Stimulated activated CD8-positive, alpha-beta memory T cell treated with anti-CD3 and anti-CD28 coated beads, Interleukin-7, amount 100 ng/mL, for 24 hours (primary cell): Measurements from ENCODE around the gene TMTC2.

ENCODE experiments used
- DNase-seq: peaks from one replicate; pipeline ENCODE4 v3.0.0-alpha.2; 2020; ENCODE audit warnings: low read depth

Gene TMTC2

GRCh38 chr12:82954064-82954463, 267.4 kb downstream of the TMTC2 start:
- no peak for DNase-seq

DNA sequence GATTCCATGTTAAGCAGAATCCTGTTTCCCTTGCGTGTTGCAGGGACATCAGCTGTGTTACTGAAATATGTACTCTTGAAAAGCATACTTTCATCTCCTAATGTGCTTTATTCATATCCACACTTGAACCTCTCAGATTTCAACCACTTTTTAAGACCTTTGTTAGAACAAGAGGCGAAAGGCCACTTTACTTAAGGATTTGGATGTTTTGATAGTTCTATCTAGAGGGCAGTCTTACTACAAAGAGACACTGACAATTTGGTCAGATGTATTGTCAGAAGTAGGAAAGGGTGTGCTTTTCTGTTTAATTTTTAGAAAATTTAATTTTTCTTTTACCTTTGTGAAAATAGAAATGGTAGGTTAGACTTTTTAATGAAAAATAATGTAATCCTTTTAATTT, 267.9 kb downstream of the TMTC2 start:
- no peak for DNase-seq

GRCh38 chr12:82955043-82955442, 268.3 kb downstream of the TMTC2 start:
- DNase-seq, result no peak

DNA sequence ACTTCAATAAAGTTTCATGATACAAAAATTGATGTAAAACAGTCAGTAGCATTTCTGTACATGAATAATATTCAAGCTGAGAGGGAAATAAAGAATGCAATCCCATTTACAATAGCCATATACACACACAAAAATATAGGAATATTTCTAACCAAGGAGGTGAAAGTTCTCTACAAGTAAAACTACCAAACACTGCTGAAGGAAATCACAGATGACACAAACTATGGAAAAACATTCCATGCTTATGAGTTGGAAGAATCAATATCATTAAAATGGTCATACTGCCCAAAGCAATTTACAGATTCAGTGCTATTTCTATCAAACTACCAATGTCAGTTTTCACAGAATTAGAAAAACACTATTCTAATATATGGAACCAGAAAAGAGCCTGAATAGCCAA, 272.3 kb downstream of the TMTC2 start:
- no peak for DNase-seq

DNA sequence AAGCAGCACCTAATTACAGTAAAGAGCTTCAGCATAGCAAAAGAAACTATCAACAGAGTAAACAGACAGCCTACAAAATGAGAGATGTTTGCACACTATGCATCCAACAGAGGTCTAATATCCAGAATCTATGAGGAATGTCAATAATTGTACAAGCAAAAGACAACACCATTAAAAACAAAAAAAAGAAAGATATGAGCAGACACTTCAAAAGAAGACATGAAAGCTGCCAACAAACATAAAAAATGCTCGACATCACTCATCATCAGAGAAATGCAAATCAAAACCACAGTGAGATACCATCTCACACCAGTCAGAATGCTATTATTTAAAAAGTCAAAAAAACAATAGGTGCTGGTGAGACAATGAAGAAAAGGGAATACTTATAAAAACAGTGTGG, 273.1 kb downstream of the TMTC2 start:
- DNase-seq, result no peak

DNA sequence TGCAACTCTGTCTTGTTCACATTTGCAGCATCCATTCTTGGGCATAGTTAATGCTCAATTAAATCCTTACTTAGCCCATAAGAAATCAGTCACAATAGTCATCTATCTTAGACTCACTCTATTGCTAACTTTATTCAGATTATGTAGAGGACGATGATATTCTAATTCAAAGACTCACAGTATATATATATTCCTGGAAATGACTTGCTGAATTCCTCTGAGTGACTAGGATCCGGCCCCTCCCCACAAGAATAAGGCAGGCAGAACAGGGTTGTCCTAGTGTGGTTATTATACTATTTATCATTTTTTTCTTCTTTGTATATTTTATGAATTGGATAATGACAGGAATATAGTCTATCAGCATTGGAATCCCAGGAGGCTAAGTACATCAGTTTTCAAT, 275.1 kb downstream of the TMTC2 start:
- no peak for DNase-seq

DNA sequence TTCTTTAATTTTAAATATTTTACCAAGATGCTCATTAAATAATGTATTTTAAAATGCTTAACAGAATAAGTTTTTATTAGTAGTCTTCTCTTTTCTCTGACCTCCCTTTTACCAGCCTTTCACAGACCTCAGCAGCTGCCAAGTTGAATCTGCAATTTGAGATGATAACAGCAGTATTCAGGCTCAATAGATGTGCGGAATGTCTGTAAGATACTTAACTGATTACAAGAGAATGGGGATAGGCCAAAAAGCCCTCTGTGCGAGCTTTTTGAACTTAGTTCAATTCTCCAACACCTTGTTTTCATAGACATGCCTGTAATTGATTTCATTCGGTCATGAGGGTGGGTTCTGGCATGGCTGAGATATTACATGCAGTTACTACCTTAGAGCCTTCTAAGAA, 277.2 kb downstream of the TMTC2 start:
- DNase-seq, result no peak

DNA sequence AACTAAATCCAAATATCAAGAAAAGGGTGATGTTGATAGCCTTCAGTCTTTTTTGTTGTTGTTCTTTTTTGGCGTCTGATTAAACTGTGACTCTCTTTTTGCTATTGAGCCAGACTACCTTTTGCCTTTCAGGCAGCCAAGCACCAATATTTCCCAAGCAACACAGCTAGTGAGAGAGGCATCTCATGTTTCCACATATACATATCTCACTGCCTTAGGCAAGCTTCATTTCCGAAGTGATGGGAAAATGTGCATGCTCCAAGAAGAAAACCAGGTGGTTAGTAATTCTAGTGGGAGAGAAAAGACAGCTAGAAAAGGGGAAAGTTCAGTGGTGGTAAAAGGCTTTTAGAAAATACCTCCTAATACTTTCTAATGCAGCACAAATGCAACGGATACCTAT, 277.7 kb downstream of the TMTC2 start:
- no peak for DNase-seq

DNA sequence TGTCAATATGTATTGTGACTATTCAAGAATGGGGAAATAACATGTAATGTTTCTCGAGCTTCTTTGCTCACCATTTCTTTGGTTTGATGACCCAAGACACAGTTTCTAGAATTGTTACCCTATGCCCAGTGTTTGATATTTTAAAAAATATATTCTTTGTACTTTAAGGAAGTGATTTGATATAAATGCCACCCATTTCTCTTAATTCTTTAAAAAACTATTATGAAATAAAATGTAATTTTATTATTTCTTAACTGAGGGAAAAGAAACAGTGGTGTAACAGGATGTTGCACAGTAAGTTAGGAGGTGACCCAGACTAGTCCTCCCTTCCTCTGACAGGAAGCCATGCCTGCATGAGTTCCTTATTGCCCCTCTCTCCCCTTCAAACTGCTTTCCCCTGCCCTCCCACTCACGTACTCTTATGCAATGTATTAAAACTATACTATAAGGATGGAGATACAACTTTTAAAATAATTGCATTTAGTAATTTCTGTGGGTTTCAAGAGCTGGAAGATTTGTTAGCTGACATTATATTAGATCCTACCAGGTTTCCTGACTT, 279.4 kb downstream of the TMTC2 start:
- DNase-seq, result no peak

DNA sequence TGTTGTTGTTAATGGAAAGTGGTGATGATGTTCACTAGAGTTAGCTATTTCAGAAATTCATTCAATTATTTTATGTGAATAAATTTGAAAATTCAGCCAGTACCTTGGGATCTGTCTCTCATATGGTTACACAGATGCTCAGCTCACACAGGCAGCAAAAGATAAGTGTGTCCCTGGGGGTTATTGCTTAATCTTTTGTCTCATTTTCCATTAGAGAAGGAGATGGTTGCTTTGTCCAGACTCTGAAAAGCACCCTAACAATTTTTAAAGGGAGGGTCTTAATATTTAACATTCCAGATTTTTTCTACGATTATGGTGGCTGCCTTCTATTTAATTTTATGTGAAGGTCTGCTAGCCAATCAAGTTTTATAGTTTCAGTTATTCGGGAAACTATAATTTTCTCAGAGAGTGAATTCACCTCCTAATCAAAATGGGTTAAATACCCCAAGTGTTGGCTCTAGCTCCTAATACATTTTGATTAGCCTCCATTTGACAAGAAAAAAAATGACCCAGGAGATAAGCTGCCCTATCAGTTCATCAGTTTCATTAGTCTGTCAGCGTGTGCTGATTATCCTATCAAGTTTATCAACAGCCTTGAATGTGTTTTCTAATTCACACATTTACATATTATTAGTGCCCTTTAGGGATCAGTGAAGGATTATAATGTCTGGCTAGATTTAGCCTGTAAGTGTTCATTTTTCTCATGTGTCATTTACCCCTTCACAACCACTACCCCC, 282.1 kb downstream of the TMTC2 start:
- no peak for DNase-seq

DNA sequence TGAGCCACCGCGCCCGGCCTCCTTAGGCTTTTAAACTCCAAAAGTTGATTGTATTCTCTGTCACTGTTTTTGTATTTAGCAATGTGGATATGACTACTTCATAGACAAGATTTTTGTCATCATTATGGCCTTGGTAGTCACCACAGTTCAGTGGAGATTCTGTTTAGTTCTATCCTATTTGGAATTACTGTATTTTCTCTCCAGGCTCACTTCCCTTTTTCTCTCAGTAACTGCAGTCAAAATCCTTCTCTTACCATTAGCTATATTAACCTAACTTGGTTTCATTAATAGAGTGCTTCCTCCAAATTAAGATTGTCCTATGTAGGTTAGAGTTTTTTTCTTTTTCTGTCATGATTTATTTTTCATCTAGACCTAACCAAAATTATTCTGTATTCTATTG, 283.9 kb downstream of the TMTC2 start:
- DNase-seq, result no peak

- no peak for DNase-seq
Measured at GRCh38 chr12:82971584-82971983, 284.9 kb downstream of the TMTC2 start.

- DNase-seq, result no peak
Measured at GRCh38 chr12:82972624-82973023, 285.9 kb downstream of the TMTC2 start.

DNA sequence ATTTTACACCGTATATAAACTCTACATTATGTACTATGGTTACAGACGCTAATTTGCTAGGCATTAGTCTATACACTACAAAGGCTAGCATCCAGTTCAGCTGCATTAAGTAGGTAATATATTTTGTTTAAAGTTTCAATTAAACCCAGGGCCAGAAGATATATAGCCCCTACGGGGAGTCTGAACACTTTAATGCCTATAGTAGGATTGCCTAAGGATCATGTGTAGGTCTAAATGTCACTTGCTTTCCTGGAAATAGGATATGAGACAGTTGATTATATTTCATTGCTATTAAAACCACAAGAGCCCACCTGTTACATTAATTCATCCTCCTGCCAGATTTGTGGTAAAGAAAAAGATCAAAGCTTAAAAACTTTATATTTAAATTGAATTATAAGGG, 286.9 kb downstream of the TMTC2 start:
- no peak for DNase-seq

- DNase-seq, result no peak
Measured at GRCh38 chr12:82981150-82981549, 294.4 kb downstream of the TMTC2 start.

DNA sequence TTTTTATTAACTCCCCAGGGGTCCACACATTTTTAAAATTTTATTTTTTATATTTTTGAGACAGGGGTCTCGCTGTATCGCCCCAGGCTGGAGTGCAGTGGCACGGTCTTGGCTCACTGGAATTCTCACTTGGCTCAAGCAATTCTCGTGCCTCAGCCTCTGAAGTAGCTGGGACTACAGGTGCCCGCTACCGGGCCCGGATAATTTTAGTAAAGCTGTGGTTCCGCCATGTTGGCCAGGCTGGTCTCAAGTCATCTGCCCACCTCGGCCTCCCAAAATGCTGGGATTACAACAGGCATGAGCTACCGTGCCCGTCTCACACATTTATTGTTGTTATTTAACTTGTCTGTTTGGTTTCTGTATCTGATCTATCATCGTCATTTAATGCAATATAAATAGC, 307.4 kb downstream of the TMTC2 start:
- DNase-seq, result no peak

- no peak for DNase-seq
Measured at GRCh38 chr12:82996168-82996812, 309.6 kb downstream of the TMTC2 start.

GRCh38 chr12:82998509-82998908, 311.8 kb downstream of the TMTC2 start:
- no peak for DNase-seq

DNA sequence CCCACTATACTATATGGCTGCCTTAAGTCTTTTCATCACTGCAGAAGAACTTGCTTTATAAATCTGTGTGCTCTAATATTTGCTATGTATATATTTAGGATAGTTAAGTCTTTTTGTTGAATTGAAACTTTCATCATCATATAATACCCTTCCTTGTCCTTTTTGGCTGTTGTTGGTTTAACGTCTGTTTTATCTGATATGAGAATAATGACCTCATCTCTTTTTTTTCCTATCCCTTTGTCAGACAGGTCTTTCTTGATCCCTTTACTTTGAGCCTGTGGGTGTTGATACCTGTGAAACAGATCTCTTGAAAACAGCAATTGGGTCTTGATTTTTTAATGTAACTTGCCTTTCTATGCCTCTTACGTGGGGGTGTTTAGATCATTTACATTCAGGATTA, 316.3 kb downstream of the TMTC2 start:
- DNase-seq, result no peak

DNA sequence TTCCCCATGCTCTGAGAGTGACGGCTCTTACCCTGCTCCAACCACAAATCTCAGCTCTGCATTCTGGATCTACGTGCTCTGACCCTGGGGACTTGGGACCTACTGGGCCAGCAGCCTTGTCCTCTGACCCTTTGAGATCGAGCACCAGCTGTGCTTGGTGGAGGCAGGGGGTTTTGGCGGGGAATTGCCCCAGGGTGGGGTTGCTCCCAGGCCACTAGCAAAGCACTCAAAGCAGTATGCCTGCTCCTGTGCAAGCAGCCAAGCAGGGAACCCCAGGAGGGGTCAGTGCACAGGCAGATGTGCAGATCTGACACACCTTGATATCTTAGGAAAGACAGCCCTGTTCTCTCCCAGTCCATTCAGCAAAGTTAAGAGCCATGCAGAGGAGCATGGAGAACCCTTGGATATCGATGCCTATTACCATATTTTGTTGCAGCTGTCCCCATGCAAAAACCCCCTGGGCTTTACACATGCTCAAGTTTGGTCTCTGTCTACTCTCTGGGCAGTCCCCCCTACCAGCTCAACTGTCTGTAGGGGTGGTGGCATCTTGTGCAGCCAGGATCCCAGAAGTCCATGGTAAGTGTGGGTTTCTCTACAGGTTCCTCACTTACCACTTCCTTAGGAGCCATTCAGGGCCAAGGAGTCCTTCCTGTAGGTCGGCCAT, 319.0 kb downstream of the TMTC2 start:
- DNase-seq, result no peak

GRCh38 chr12:83008703-83009102, 322.0 kb downstream of the TMTC2 start:
- no peak for DNase-seq

DNA sequence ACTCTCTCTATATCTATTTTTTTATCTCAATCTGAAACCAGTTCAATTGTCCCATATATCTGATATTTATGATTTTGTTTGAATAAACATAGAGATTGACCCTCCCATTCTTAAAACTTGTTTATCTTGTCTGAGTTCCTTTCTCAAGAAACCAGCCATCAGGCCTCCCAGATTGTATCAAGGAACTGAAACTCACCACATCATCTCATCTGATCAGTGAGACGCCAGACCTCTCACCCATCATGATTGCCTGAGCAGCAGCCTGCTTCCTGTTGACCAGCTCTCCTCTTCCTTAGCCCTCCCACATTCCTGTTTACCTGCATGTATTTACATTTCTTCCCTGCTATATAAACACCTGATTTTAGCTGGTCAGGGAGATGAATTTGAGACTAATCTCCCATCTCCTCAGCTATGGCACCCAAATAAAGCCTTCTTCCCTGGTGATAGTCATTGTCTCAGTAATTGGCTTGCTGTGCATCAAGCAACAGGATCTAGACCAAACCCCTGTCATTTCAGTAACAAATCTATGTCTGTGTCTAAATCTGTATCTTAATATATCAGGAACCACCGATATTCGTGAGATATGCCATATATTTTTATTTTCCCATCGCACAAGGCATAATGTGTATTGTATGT, 323.6 kb downstream of the TMTC2 start:
- no peak for DNase-seq
